Duodenal mucosa (tissue), 2 donors: ENCODE data around the gene SAMD13.

Experiments
- H3K27ac ChIP-seq: one replicate; pipeline ENCODE4 v1.7.0; 2013; ENCODE audit warnings: low read depth, low read length
- H3K27me3 ChIP-seq, 2 donors: one replicate each; pipeline ENCODE4 v1.7.0; 2013; ENCODE audit warnings: low read length in 2 of 2, control low read depth in 1 of 2; ENCODE audit not compliant: insufficient read depth in 2 of 2, control insufficient read depth in 1 of 2
- H3K36me3 ChIP-seq, 2 donors: one replicate each; pipeline ENCODE4 v1.7.0; 2013; ENCODE audit warnings: low read length in 2 of 2, control low read depth in 1 of 2; ENCODE audit not compliant: insufficient read depth in 2 of 2, control insufficient read depth in 1 of 2
- H3K4me1 ChIP-seq, 2 donors: one replicate each; pipeline ENCODE4 v1.7.0; 2013; ENCODE audit warnings: low read length in 2 of 2, control low read depth in 1 of 2; ENCODE audit not compliant: insufficient read depth in 2 of 2, control insufficient read depth in 1 of 2
- H3K4me3 ChIP-seq, 2 donors: one replicate each; pipeline ENCODE4 v1.7.0; 2013; ENCODE audit warnings: low read length in 2 of 2, low read depth in 1 of 2
- H3K9ac ChIP-seq, 2 donors: one replicate each; pipeline ENCODE4 v1.7.0; 2013; ENCODE audit warnings: low read length in 2 of 2, low read depth in 1 of 2
- H3K9me3 ChIP-seq, 2 donors: one replicate each; pipeline ENCODE4 v1.7.0; 2013; ENCODE audit warnings: low read length in 2 of 2, control low read depth in 1 of 2; ENCODE audit not compliant: control insufficient read depth in 1 of 2

Gene SAMD13

GRCh38 chr1:84366786-84367185, 65.3 kb downstream of the SAMD13 start:
- H3K9ac ChIP-seq: no peak overlapping the region
- no peak overlapping the region for H3K27ac ChIP-seq

DNA sequence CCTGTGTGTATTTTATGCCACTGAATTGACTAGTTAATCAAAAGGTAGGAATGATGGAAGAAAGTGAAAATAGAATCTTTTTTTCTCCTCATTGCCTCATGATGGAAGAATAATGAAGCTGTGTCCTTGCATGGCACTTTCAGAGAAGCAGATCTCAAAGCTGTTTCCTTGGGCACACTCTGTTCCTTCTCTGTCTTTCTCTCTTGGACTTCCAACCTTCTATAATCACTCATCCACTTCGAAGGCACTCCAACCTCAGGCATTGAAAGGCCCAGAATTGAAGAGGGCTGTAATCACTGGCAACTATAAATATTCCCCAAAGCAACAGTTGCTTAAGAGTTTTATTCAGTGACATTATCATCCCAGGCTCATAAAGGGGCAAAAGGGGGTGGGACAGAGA, 65.7 kb downstream of the SAMD13 start:
- no peak overlapping the region for H3K27ac ChIP-seq

More at GRCh38 chr1:84366786-84367185, 65.3 kb downstream of the SAMD13 start:
- H3K4me3 ChIP-seq: no peak overlapping the region
- no peaks in the 10 kb centered on the region for H3K36me3 ChIP-seq
- H3K9me3 ChIP-seq: no peaks in the 10 kb centered on the region
- H3K27me3 ChIP-seq: no peaks in the 10 kb centered on the region
- peaks cover 6 to 12% of the 10 kb centered on the region in 2 donors for H3K4me1 ChIP-seq

DNA sequence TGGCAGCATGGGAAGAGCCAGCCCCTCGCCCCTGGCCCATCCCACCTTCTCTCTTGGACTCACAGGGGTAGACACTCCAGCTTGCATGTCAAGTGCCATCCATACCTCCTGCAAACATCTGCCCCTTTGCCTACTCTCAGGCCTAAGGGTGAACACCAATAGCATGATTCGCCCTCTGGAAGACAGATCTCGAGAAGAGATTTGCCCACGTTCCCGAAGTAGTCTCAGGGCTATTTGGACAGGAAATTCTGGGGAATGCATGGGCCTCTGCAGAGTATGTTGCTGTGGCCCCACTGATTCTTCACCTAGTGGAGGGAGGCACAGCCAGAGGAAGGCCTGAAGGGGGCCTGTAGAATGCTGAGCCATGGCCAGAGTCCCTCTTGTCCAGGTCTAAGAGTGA, 66.9 kb downstream of the SAMD13 start:
- Histone ChIP-seq H3K9ac (no peak overlapping the region), H3K27me3 (no peaks in the 10 kb centered on the region), H3K4me1 (peaks cover 6 to 12% of the 10 kb centered on the region in 2 donors), H3K4me3 (no peak overlapping the region), H3K9me3 (no peaks in the 10 kb centered on the region), H3K36me3 (no peaks in the 10 kb centered on the region), H3K27ac (no peak overlapping the region)

More for the DNA sequence above, 65.7 kb downstream of the SAMD13 start:
- Histone ChIP-seq H3K4me3 (no peak overlapping the region), H3K27me3 (no peaks in the 10 kb centered on the region), H3K36me3 (no peaks in the 10 kb centered on the region), H3K4me1 (peaks cover 6 to 12% of the 10 kb centered on the region in 2 donors), H3K9me3 (no peaks in the 10 kb centered on the region), H3K9ac (no peak overlapping the region)

DNA sequence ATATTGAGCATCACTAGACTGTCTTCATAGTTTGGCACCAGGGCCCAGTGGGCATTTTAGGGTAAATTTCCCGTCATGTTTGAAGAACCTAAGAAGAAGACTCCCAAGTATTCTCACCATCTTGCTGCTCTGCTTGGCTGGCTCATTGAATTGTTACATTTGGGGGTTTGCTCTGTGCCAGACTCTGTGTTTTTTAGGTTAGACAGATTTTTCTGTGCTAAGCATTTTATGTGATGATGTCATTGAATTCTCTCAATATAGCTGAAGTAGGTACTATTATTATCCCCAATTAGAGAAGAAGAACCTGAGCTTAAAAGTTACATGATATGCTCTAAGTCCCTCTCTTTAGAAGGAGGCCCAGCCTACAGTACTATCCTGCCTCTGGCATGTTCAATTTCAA, 68.8 kb downstream of the SAMD13 start:
- no peaks in the 10 kb centered on the region for H3K36me3 ChIP-seq
- peaks cover 6 to 12% of the 10 kb centered on the region in 2 donors for H3K4me1 ChIP-seq
- no peaks in the 10 kb centered on the region for H3K27me3 ChIP-seq
- no peak overlapping the region for H3K9ac ChIP-seq
- H3K9me3 ChIP-seq: no peaks in the 10 kb centered on the region
- no peak overlapping the region for H3K27ac ChIP-seq
- H3K4me3 ChIP-seq: no peak overlapping the region

- no peaks in the 10 kb centered on the region for H3K9me3 ChIP-seq
- peaks cover 6 to 9% of the 10 kb centered on the region in 2 donors for H3K4me1 ChIP-seq
- no peaks in the 10 kb centered on the region for H3K36me3 ChIP-seq
- no peak overlapping the region for H3K9ac ChIP-seq
- H3K4me3 ChIP-seq: no peak overlapping the region
- no peaks in the 10 kb centered on the region for H3K27me3 ChIP-seq
- H3K27ac ChIP-seq: no peak overlapping the region
These were observed 69.4 kb downstream of the SAMD13 start for GRCh38 chr1:84370831-84371394.

GRCh38 chr1:84373436-84374141, 72.1 kb downstream of the SAMD13 start:
- H3K36me3 ChIP-seq: no peaks in the 10 kb centered on the region
- H3K27ac ChIP-seq: no peak overlapping the region
- H3K4me1 ChIP-seq: no peaks in the 10 kb centered on the region
- no peaks in the 10 kb centered on the region for H3K9me3 ChIP-seq
- no peak overlapping the region for H3K9ac ChIP-seq
- H3K27me3 ChIP-seq: no peaks in the 10 kb centered on the region
- no peak overlapping the region for H3K4me3 ChIP-seq

- Histone ChIP-seq H3K36me3 (no peaks in the 10 kb centered on the region), H3K9me3 (no peaks in the 10 kb centered on the region), H3K4me3 (no peak overlapping the region), H3K27ac (no peak overlapping the region), H3K4me1 (no peaks in the 10 kb centered on the region), H3K9ac (no peak overlapping the region), H3K27me3 (no peaks in the 10 kb centered on the region)
These were observed 73.6 kb downstream of the SAMD13 start for GRCh38 chr1:84374991-84375696.

DNA sequence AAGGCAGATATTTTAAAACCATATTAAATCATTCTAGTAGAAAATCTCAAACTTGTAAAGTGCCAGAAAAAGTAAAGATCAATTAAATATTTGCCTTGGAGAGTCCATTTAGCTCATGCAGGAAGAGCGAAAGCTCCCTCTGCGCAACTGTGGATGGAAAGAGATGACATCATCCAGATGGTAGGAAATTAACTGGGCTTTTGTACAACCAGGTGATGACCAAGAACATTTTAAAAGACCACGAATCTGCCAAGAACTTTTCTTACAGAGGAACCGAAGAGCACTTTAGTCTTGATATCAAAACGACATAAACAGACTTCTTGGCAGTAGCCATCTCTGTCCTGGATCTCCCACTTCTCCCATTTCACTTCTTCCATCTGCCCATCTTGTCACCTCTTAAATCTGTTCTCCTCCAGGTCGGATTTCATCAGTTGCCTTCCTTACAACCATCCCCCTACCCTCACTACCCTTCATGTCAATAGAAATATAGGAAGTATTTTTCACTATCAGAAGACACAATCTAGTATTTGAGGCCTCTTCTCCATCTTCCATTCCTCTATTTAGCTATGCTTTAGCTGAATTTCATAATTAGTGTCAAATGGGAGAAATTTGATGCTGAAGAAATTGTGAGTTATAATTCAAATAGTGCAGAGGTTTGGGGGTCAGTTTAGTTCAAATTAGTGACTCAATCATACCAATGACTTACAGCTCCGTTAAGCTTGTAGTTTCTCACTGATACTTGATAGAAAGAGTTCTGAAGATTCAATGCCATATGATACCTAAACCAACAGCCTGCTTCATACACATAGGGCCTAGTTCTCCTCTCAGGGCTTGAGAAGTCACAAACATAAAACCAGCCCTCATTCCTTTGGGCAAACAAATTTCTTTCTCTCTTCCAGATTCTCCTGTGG, 74.7 kb downstream of the SAMD13 start:
- no peak overlapping the region for H3K4me3 ChIP-seq
- no peaks in the 10 kb centered on the region for H3K36me3 ChIP-seq
- no peak overlapping the region for H3K9ac ChIP-seq
- no peaks in the 10 kb centered on the region for H3K4me1 ChIP-seq
- no peaks in the 10 kb centered on the region for H3K9me3 ChIP-seq
- H3K27ac ChIP-seq: no peak overlapping the region
- no peaks in the 10 kb centered on the region for H3K27me3 ChIP-seq

DNA sequence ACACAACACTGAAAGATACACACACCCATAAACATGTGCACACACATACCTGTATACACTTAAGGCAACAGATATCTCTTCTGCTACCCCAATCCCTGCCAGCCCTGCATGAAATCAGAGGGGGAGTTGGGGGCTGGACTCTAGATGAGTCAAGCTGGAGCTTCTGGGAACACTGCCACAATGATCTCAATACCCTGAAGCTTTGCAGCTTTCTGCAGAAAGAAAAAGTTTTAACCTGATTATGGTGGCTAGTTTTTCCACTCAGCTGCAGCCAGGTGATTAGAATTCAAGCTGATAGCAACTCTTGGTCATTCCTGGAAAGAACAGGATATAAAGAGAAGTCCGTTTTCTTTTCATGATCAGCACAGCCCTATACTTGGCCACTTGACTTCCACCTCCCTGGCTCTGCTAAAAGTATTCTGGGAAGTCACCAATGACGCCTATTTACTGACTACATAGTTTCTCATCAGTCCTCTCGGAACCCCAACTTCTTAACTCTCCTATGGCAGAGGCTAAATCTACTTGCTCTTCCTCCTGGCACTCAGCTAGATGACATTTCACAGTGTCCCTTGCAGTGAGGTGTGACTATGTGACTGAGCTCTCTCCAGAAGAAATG, 76.1 kb downstream of the SAMD13 start:
- Histone ChIP-seq H3K27me3 (no peaks in the 10 kb centered on the region), H3K9ac (no peak overlapping the region), H3K4me1 (no peaks in the 10 kb centered on the region), H3K27ac (no peak overlapping the region), H3K36me3 (no peaks in the 10 kb centered on the region), H3K4me3 (no peak overlapping the region), H3K9me3 (no peaks in the 10 kb centered on the region)
